K562 treated with DMSO at 1 percent for 4 hours (cell line): ENCODE results near the gene SPATS2L. TPM values are rescaled to one million over a fixed set of nuclear protein-coding genes. Genes with fewer than 3 reads are reported as not detected.

Source experiments
- total RNA-seq: library from RNA; unstranded; fragments of 300-600 nt; gene quantifications from 2 replicates; pipeline ENCODE4 v1.2.3, GENCODE V29; 2022; ENCODE audit not compliant: insufficient read depth

Gene SPATS2L, protein sequence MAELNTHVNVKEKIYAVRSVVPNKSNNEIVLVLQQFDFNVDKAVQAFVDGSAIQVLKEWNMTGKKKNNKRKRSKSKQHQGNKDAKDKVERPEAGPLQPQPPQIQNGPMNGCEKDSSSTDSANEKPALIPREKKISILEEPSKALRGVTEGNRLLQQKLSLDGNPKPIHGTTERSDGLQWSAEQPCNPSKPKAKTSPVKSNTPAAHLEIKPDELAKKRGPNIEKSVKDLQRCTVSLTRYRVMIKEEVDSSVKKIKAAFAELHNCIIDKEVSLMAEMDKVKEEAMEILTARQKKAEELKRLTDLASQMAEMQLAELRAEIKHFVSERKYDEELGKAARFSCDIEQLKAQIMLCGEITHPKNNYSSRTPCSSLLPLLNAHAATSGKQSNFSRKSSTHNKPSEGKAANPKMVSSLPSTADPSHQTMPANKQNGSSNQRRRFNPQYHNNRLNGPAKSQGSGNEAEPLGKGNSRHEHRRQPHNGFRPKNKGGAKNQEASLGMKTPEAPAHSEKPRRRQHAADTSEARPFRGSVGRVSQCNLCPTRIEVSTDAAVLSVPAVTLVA
- total RNA-seq, result 14.0 and 17.7 TPM in 2 replicates

DNA sequence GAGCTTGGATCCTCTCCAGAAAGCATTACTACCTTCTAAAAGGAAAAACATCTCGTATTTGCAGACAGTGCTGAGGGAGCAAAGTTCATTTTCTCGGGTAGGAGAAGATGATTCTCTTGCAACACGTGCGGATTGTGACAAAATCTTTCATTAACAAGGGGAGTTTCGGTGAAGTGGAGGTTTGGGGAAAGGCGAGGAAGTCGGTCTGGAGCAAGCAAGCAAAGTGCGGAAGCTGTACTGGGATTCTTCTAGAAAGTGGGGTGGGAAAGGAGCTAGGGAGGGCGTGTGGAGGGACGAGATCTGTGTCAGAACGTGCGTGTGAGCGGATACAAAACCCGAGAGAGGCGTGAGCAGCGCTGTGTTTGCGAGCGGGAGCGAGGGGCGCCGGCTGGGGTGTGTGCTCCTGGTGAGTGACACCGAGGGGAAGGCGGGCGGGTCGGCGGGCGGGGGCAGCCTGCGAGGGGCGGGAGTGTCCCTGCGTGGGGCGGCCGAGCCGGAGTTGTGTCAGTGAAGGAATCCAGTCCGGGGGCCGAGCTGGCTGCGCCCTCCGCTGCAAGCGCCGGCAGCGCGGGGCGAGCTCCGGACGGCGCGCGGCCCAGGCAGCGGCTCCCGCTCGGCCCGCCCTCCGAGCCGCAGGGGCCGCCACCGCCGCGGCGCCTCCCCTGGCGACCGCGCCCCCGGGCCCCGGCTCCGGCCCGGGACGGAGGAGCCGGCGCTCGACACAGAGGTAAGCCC, at the start of gene SPATS2L:
Gene SPATS2L, plus strand, starts transcription at position 498 of the 735 bp plus-strand sequence. CDS start 82,552 bp downstream, outside the sequence.

DNA sequence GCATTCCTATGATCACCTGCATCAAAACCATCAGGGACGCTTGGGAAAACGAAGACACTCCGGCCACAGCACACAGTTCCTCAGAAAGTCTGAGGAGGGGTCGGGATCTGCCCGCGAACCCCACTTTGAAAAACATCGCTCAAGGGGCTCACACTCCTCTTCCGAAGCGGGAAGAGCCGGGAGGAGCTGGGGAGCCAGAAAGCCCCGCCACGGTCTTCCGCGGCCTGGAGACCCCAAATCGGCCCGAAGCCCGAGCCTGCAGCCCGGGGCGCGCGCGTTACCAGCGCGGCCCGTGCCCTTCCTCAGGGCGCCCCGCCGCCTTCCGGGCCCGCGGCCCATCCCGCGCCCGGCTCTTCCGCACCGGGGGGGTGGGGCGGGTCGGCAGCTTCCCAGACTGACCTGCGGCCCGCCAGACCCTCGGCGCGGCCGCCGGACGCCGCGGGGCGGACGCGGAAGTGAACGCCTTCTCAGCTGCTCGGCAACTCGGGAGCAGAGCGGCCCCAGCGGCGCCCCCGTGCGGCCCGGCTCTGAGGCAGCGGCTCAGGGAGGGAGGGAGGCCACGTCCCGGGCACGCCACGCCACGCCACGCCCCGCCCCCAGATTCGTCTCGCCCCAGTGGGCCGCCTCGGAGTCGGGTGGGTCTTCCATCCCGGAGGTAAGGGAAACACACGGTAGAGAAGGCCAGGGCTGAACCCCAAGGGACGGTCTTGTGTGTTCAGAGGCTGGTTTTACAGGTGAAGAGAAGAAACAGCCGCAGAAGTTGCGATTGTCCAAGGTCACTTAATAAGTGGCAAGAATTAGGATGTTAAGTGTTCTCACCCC, 203.3 kb downstream of the SPATS2L start, which contains the start of gene KCTD18:
Gene KCTD18, minus strand, starts transcription at position 457 of the 822 bp plus-strand sequence. CDS start 3,052 bp downstream, outside the sequence.

DNA sequence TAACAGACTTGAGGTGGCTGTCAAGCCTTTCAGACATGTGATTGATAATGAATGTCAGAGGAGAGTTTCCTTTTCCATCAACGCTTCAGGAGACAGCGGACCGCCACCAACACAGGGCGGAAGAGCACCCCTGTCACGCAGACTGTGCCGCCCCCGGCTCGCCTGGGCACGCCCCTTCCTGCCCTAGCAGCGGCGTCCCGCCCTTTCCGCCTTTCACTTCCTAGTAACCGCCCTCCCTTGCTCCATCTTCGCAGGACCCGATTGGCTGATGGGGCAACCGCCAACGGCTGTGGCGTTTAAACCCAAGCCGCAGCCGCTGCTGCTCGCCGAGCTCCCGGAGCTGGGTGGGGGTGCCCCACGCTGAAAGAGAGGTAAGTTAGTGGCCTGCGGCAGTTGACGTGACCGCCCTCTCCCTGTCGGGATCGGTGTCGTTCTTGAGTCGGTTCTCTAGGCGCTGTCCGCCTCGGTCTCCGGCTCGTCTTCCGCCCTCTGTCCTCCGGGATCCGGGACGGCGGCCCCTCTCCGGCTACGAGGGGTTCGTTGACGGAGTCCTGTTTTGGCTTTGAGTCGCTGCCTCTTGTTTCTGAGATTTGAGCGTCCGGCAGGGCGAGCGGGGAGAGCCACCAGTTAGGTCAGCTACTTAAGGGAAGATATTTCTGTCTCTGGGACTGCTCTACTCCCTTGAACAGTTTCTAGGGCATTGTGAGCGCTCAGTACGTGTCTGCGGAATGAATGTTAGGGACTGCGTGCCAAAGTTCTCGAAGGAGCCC, 219.6 kb downstream of the SPATS2L start, which contains the start of gene SGO2:
Gene SGO2, plus strand, starts transcription at position 326 of the 770 bp plus-strand sequence. CDS start 6,769 bp downstream, outside the sequence.

Other genes with a start within 250 kb of the SPATS2L start
- gene KCTD18, start 203.4 kb downstream of the SPATS2L start, total RNA-seq, result 3.2 and 4.1 TPM in 2 replicates
- 6.3 and 9.0 TPM in 2 replicates for gene SGO2, start 219.5 kb downstream of the SPATS2L start, total RNA-seq